ENCODE data around the gene IGF1. TPM values are rescaled to one million over a fixed set of nuclear protein-coding genes. Genes with fewer than 3 reads are reported as not detected.

IGF1 gene
- total RNA-seq, 1 donor from 2014 or later, result 0.06 TPM

DNA sequence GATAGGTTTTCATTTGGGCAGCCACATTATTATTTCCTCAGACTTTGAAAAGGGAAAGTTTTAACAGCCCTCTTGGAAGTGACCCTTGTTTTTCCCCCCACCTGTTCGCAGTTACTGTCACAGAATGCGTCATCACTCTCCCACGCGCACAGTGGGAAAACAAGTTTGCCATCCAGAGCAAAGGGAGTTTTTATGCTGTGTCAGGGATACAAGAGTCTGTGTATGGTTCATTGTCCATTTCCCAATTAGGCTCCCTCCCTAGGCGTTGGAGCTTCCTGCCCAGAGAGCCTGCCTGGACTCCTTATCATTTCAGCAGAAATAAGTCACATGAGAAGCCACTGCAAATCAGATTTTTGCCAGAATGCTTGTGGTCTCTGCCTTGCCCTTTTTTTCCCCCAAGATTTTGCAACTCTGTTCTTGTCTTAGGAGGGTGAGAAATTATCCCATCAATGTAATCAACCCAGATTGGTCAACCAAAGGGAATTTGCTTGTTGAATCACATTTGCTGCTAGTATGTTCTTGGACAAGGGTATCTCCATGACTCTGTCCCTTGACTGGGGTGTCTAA is 104.1 kb downstream of the IGF1 start:
- no peak for DNase-seq (ENCODE audit: low read depth)
- H3K4me3 ChIP-seq (ENCODE audit: low read depth, low read length), result no peak overlapping the region
- TF ChIP-seq CTCF (conservative IDR thresholded peaks at IDR 0.05; ENCODE audit: low read depth, low read length), result no peak

DNA sequence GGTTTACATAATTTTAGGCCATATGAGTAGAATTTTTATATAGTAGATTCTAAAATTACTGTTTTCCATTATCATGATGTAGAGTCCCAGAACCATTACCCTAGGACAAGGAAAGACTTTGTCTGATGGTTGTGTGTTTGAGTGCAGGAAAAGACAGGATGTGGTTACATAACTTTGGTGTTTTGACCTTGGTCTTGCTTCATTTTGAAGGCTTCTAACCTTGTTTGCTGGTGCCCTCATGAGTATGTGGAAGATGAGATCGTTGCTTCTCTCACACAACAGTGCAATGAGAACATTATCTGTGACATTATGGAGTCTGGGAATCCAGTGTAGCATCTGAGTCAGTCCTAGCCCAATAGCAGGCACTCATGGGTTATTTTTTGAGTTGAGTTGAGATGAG is 106.2 kb downstream of the IGF1 start:
- DNase-seq (ENCODE audit: low read depth), result no peak
- no peak overlapping the region for H3K4me3 ChIP-seq (ENCODE audit: low read depth, low read length)
- TF ChIP-seq CTCF (conservative IDR thresholded peaks at IDR 0.05; ENCODE audit: low read depth, low read length), result no peak

DNA sequence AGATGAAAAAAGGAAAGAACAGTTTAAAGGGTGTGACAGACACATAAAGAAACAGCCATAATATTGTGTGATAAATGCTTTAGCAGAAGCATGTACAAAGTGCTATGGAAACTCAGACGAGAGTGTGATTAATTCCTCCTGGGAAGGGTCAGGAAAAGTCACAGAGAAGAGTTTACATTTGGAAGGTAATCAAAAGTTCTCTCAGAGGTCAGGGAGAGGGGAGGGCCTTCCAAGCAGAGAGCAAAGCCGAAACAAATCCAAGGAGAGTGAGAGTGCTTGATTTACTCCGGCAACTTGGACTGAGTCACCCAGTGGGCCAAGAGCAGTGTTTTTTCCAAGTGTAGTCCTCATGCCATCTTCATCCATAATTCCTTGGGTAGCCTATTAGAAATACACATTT is 108.3 kb downstream of the IGF1 start:
- no peak overlapping the region for H3K4me3 ChIP-seq (ENCODE audit: low read depth, low read length)
- TF ChIP-seq CTCF (conservative IDR thresholded peaks at IDR 0.05; ENCODE audit: low read depth, low read length), result no peak
- DNase-seq (ENCODE audit: low read depth), result no peak

- TF ChIP-seq CTCF (conservative IDR thresholded peaks at IDR 0.05; ENCODE audit: low read depth, low read length), result no peak
- no peak overlapping the region for H3K4me3 ChIP-seq (ENCODE audit: low read depth, low read length)
- no peak for DNase-seq (ENCODE audit: low read depth)
Measured at GRCh38 chr12:102371165-102371564, 109.2 kb downstream of the IGF1 start.

DNA sequence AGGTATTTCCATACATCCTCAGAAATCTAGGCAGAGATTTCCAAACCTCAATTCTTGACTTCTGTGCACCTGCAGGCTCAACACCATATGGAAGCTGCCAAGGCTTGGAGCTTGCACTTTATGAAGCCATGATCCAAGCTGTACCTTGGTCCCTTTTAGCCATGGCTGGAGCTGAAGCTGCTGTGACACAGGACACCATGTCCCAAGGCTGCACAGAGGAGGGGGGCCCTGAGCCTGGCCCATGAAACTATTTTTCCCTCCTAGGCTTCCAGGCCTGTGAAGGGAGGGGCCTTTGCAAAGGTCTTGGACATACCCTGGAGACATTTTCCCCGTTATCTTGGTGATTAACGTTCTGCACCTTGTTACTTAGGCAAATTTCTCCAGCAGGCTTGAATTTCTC is 110.5 kb downstream of the IGF1 start:
- no peak for TF ChIP-seq CTCF (conservative IDR thresholded peaks at IDR 0.05; ENCODE audit: low read depth, low read length)
- no peak for DNase-seq (ENCODE audit: low read depth)
- H3K4me3 ChIP-seq (ENCODE audit: low read depth, low read length), result no peak overlapping the region

GRCh38 chr12:102365365-102365764 is 115.0 kb downstream of the IGF1 start:
- no peak for TF ChIP-seq CTCF (conservative IDR thresholded peaks at IDR 0.05; ENCODE audit: low read depth, low read length)
- no peak overlapping the region for H3K4me3 ChIP-seq (ENCODE audit: low read depth, low read length)
- no peak for DNase-seq (ENCODE audit: low read depth)

DNA sequence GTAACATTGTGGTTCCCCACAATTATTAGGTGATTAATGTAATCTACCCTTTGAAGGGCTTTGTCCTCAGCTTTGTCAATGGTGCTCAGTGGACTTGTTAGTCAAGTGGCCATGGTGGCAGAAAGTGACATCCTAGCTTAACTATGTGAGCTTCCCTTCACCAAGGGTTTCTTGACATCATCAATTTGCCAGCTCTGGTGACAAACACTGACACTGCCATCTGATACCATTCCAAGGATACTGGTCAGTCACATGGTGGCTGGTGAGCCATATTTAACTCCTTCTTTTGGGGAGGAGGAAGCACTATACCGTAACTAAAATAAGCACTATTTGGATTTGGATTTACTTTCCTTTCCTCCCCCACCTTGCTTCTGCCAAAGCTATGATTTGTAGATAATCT is 115.7 kb downstream of the IGF1 start:
- no peak for TF ChIP-seq CTCF (conservative IDR thresholded peaks at IDR 0.05; ENCODE audit: low read depth, low read length)
- no peak overlapping the region for H3K4me3 ChIP-seq (ENCODE audit: low read depth, low read length)
- no peak for DNase-seq (ENCODE audit: low read depth)

All from epithelial cell of proximal tubule (primary cell).